A549 (cell line): ENCODE measurements around the gene COX4I2.

Source experiments
- BHLHE40 ChIP-seq: IDR thresholded peaks from 2 replicates; pipeline ENCODE4 v1.6.1; 2012; ENCODE audit warnings: low read depth, low read length, inconsistent platforms
- EHF ChIP-seq: fragments of 250-450 bp; sonication (Bioruptor Pico); IDR thresholded peaks from 2 replicates; pipeline ENCODE4 v1.5.0; 2020; ENCODE audit warnings: mild to moderate bottlenecking
- EP300 ChIP-seq, 2 experiments: fragments of >200 bp; sonication (Bioruptor Twin); formaldehyde crosslinking; IDR thresholded peaks; 2 replicates in 1 of 2; 3 replicates in 1 of 2; pipeline ENCODE4 v1.6.1; 2016 to 2017
- HDAC2 ChIP-seq: fragments of 200-600 bp; sonication (generic); IDR thresholded peaks from 2 replicates; pipeline ENCODE4 v1.6.1; 2016
- MYC ChIP-seq: IDR thresholded peaks from 2 replicates; pipeline ENCODE4 v1.6.1; 2012; ENCODE audit warnings: mild to moderate bottlenecking, inconsistent platforms, low read length, improper control_type of control experiment, borderline replicate concordance
- NR3C1 ChIP-seq: fragments of >200 bp; sonication (Bioruptor Twin); formaldehyde crosslinking; IDR thresholded peaks from 3 replicates; pipeline ENCODE4 v1.6.1; 2017
- PHF8 ChIP-seq: fragments of 200-600 bp; sonication (generic); IDR thresholded peaks from 2 replicates; pipeline ENCODE4 v1.6.1; 2016; ENCODE audit warnings: low read depth, mild to moderate bottlenecking, antibody characterized with exemption, moderate library complexity, borderline replicate concordance
- POLR2A ChIP-seq: IDR thresholded peaks from 2 replicates; pipeline ENCODE4 v1.6.1; 2012; ENCODE audit warnings: mild to moderate bottlenecking, low read length
- TF ChIP-seq, protein P1 (sequence below): IDR thresholded peaks from 2 replicates; pipeline ENCODE4 v1.6.1; 2012
- TF ChIP-seq, protein P2 (sequence below): fragments of >200 bp; sonication (Bioruptor Twin); formaldehyde crosslinking; IDR thresholded peaks from 3 replicates; pipeline ENCODE4 v1.5.1; 2016
- TF ChIP-seq, protein P3 (sequence below): fragments of 250-450 bp; sonication (Bioruptor Pico); IDR thresholded peaks from 2 replicates; pipeline ENCODE4 v1.5.0; 2021; ENCODE audit warnings: mild to moderate bottlenecking, moderate library complexity, borderline replicate concordance
- TF ChIP-seq, protein P4 (sequence below): fragments of 450-650 bp; IDR thresholded peaks from 2 replicates; pipeline ENCODE4 v1.6.1; 2014; ENCODE audit warnings: antibody characterized with exemption

DNA sequence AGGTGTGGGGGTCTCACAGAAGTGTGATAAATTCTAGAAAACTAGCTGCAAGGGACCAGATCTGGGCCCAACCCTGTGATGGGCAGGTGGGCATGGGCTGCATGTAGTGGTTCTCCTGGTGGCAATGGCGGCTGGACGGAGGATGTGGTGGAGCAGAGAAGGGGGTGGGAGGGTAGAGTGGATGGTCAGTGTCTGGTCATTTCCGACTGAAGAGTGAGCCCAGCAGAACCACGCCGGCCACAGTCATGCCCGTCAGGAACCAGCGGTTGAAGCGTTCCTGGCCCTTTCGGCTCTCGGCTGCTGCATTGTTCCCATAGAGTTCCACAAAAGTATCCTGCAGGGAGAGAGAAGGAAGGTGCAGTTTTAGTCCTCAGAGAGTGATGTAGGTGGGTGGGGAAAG lies 28.0 kb downstream of the COX4I2 start:
- TF ChIP-seq, protein P1, sequence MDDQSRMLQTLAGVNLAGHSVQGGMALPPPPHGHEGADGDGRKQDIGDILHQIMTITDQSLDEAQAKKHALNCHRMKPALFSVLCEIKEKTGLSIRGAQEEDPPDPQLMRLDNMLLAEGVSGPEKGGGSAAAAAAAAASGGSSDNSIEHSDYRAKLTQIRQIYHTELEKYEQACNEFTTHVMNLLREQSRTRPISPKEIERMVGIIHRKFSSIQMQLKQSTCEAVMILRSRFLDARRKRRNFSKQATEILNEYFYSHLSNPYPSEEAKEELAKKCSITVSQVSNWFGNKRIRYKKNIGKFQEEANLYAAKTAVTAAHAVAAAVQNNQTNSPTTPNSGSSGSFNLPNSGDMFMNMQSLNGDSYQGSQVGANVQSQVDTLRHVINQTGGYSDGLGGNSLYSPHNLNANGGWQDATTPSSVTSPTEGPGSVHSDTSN, result no peak
- TF ChIP-seq, protein P2, sequence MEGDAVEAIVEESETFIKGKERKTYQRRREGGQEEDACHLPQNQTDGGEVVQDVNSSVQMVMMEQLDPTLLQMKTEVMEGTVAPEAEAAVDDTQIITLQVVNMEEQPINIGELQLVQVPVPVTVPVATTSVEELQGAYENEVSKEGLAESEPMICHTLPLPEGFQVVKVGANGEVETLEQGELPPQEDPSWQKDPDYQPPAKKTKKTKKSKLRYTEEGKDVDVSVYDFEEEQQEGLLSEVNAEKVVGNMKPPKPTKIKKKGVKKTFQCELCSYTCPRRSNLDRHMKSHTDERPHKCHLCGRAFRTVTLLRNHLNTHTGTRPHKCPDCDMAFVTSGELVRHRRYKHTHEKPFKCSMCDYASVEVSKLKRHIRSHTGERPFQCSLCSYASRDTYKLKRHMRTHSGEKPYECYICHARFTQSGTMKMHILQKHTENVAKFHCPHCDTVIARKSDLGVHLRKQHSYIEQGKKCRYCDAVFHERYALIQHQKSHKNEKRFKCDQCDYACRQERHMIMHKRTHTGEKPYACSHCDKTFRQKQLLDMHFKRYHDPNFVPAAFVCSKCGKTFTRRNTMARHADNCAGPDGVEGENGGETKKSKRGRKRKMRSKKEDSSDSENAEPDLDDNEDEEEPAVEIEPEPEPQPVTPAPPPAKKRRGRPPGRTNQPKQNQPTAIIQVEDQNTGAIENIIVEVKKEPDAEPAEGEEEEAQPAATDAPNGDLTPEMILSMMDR, result no peak
- TF ChIP-seq MYC, result no peak
- no peak for TF ChIP-seq HDAC2
- no peak for TF ChIP-seq BHLHE40
- no peak for TF ChIP-seq POLR2A
- TF ChIP-seq, protein P3, sequence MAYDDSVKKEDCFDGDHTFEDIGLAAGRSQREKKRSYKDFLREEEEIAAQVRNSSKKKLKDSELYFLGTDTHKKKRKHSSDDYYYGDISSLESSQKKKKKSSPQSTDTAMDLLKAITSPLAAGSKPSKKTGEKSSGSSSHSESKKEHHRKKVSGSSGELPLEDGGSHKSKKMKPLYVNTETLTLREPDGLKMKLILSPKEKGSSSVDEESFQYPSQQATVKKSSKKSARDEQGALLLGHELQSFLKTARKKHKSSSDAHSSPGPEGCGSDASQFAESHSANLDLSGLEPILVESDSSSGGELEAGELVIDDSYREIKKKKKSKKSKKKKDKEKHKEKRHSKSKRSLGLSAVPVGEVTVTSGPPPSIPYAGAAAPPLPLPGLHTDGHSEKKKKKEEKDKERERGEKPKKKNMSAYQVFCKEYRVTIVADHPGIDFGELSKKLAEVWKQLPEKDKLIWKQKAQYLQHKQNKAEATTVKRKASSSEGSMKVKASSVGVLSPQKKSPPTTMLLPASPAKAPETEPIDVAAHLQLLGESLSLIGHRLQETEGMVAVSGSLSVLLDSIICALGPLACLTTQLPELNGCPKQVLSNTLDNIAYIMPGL (CRISPR knock-in tag), result no peak
- no peak for TF ChIP-seq EHF (CRISPR knock-in tag)
- TF ChIP-seq EP300 (IDR thresholded peaks at IDR 0.05), result no peak
- TF ChIP-seq, protein P4, sequence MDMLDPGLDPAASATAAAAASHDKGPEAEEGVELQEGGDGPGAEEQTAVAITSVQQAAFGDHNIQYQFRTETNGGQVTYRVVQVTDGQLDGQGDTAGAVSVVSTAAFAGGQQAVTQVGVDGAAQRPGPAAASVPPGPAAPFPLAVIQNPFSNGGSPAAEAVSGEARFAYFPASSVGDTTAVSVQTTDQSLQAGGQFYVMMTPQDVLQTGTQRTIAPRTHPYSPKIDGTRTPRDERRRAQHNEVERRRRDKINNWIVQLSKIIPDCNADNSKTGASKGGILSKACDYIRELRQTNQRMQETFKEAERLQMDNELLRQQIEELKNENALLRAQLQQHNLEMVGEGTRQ, result no peak
- no peak for TF ChIP-seq PHF8
- TF ChIP-seq NR3C1, result no peak
